HepG2 (cell line): Measurements from ENCODE around the gene UST. TPM values are rescaled to one million over a fixed set of nuclear protein-coding genes. Genes with fewer than 3 reads are reported as not detected.

Source experiments
- ATF2 ChIP-seq: sonication (generic); formaldehyde crosslinking; IDR thresholded peaks from 2 replicates; pipeline ENCODE4 v1.4.0; 2020; ENCODE audit warnings: missing genetic modification reagents
- EP300 ChIP-seq, 3 experiments: sonication (generic) in 1 of 3; formaldehyde crosslinking in 1 of 3; IDR thresholded peaks; 2 replicates each; pipeline versions ENCODE4 v1.5.1 to v1.6.1; 2011 to 2020; ENCODE audit warnings: low read depth in 2 of 3, low read length in 2 of 3, borderline replicate concordance in 1 of 3, improper control_type of control experiment in 1 of 3, mild to moderate bottlenecking in 1 of 3, missing genetic modification reagents in 1 of 3, moderate library complexity in 1 of 3
- GATA4 ChIP-seq: sonication (generic); IDR thresholded peaks from 2 replicates; pipeline ENCODE4 v1.6.1; 2016; ENCODE audit warnings: antibody characterized with exemption, low read depth, borderline replicate concordance
- HDAC1 ChIP-seq: sonication (generic); formaldehyde crosslinking; IDR thresholded peaks from 2 replicates; pipeline ENCODE4 v1.5.1; 2020; ENCODE audit warnings: mild to moderate bottlenecking, missing genetic modification reagents
- HNF1A ChIP-seq, 2 experiments: sonication (generic) in 1 of 2; formaldehyde crosslinking in 1 of 2; IDR thresholded peaks; 2 replicates each; pipeline versions ENCODE4 v1.4.0 to v1.6.1; 2016 to 2020; ENCODE audit warnings: borderline replicate concordance in 1 of 2, low read depth in 1 of 2, mild to moderate bottlenecking in 1 of 2, missing genetic modification reagents in 1 of 2
- PATZ1 ChIP-seq: sonication (generic); formaldehyde crosslinking; IDR thresholded peaks from 2 replicates; pipeline ENCODE4 v1.4.0; 2020; ENCODE audit warnings: missing genetic modification reagents
- RXRB ChIP-seq: IDR thresholded peaks from 2 replicates; pipeline ENCODE4 v1.6.1; 2016; ENCODE audit warnings: borderline replicate concordance, missing genetic modification reagents, missing compliant biosample characterization
- ZEB1 ChIP-seq: IDR thresholded peaks from 2 replicates; pipeline ENCODE4 v1.6.1; 2012; ENCODE audit warnings: mild to moderate bottlenecking, low read depth, inconsistent platforms; ENCODE audit not compliant: insufficient replicate concordance
- ZFX ChIP-seq: sonication (generic); formaldehyde crosslinking; IDR thresholded peaks from 2 replicates; pipeline ENCODE4 v1.4.0; 2020; ENCODE audit warnings: mild to moderate bottlenecking, low read depth, missing genetic modification reagents, moderate library complexity
- ZNF609 ChIP-seq: sonication (generic); formaldehyde crosslinking; IDR thresholded peaks from 2 replicates; pipeline ENCODE4 v1.4.0; 2020; ENCODE audit warnings: mild to moderate bottlenecking, missing genetic modification reagents, borderline replicate concordance
- ZNF788 ChIP-seq: sonication (generic); formaldehyde crosslinking; IDR thresholded peaks from 2 replicates; pipeline ENCODE4 v1.5.0; 2020; ENCODE audit warnings: mild to moderate bottlenecking, missing genetic modification reagents, borderline replicate concordance
- polyA plus RNA-seq, 8 experiments: library from polyadenylated mRNA; depleted of rRNA in 3 of 8; stranded (reverse) in 7 of 8; unstranded in 1 of 8; fragments of >200 nt; fragmentation: Illumina TruSeq in 4 of 8; extraction: Trizol in 4 of 8; gene quantifications; 2 replicates each; pipeline versions ENCODE4 v1.2.1 to v1.2.3, GENCODE V29; 2011 to 2016; ENCODE audit warnings: low read depth in 4 of 8, missing spikeins in 1 of 8, mixed read lengths in 1 of 8; ENCODE audit not compliant: insufficient read depth in 1 of 8
- total RNA-seq, 5 experiments: library from RNA; depleted of rRNA; stranded (reverse); fragments of >200 nt; fragmentation: Illumina TruSeq; extraction: Trizol; gene quantifications; 2 replicates each; pipeline ENCODE4 v1.2.3, GENCODE V29; 2016; ENCODE audit warnings: low read depth in 1 of 5

Gene UST
- total and polyA plus RNA-seq, 2 of the 13 experiments (the other 11 are each of a cell fraction or from before 2014, with no cell fraction given): 0.27 TPM; not detected in 1

GRCh38 chr6:149032599-149033405, 286.0 kb downstream of the UST start (continued):
- peak; percentile 46; the same call in 1 of the 2 replicates for TF ChIP-seq HNF1A (IDR thresholded peaks at IDR 0.05; ENCODE audit: low read depth)
- TF ChIP-seq HNF1A (CRISPR knock-in tag; IDR thresholded peaks at IDR 0.05; ENCODE audit: borderline replicate concordance): no peak; the same call in 1 of the 2 replicates
- TF ChIP-seq ZFX (CRISPR knock-in tag): 0 out of 2 replicates have a peak, but pooled peaks have one; percentile 19
- TF ChIP-seq RXRB (CRISPR knock-in tag): peak; percentile 34
- TF ChIP-seq ATF2 (CRISPR knock-in tag): peak; percentile 67; the same call in 1 of the 2 replicates
- peak; percentile 50; the same call in 1 of the 2 replicates for TF ChIP-seq GATA4
- TF ChIP-seq ZNF788: no peak
- peak; percentile 25 for TF ChIP-seq ZEB1
- peak; percentile 46 for TF ChIP-seq HDAC1 (CRISPR knock-in tag)
- peak; percentile 80 for TF ChIP-seq PATZ1 (CRISPR knock-in tag)
- TF ChIP-seq EP300 (IDR thresholded peaks at IDR 0.05; ENCODE audit: low read depth in 2 of 2, low read length in 2 of 2): peak; percentile 78 to 95; a peak in 3 of 4 replicates
- peak; percentile 92 for TF ChIP-seq EP300 (CRISPR knock-in tag; IDR thresholded peaks at IDR 0.05; ENCODE audit: borderline replicate concordance)
- peak; percentile 27; the same call in 1 of the 2 replicates for TF ChIP-seq ZNF609 (CRISPR knock-in tag)
